ENCODE measurements around the gene SLC39A11. TPM values are rescaled to one million over a fixed set of nuclear protein-coding genes. Genes with fewer than 3 reads are reported as not detected.

Gene SLC39A11
- polyA plus RNA-seq, 1 of the 3 experiments (the other 2 are of a cell fraction) = 23.5 TPM

DNA sequence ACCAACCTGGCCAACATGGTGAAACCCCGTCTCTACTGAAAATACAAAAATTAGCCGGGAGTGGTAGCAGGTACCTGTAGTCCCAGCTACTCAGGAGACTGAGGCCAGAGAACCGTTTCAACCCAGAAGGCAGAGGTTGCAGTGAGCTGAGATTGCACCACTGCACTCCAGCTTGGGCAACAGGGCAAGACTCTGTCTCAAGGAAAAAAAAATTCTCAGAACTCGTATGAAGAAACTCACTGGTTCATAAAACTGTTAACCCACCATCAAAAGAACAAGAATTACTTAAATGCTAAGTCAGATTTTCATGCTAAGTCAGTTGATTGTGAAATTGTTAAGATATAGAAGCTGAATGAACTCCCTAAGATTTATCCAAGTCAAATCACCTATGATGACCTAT lies 31.3 kb downstream of the SLC39A11 start:
- peaks cover 9% of the 10 kb centered on the region for H3F3A ChIP-seq (replicated peaks; ENCODE audit: insufficient read depth)
- no peak overlapping the region for H3K27ac ChIP-seq (ENCODE audit: low read depth in 2 of 2, low read length in 1 of 2)
- H3K36me3 ChIP-seq (replicated peaks in 1 of 2; ENCODE audit: control insufficient read depth in 1 of 2, insufficient read depth in 2 of 2, low read length in 1 of 2) = no peaks in the 10 kb centered on the region
- no peaks in the 10 kb centered on the region for H3K79me2 ChIP-seq (ENCODE audit: insufficient read depth)
- no peaks in the 10 kb centered on the region for H4K20me1 ChIP-seq (ENCODE audit: insufficient read depth)
- CTCF ChIA-PET = no interaction called here
- no peak overlapping the region for H3K4me2 ChIP-seq
- no peak for DNase-seq
- no peaks in the 10 kb centered on the region for H3K9me2 ChIP-seq
- H2AFZ ChIP-seq (ENCODE audit: low read depth) = no peak overlapping the region
- WGBS (ENCODE audit: low lambda C conversion rate) = 98% methylated on average over 4 of the region's 4 CpGs
- TF ChIP-seq FOSL2 (IDR thresholded peaks at IDR 0.05; ENCODE audit: borderline replicate concordance, low read depth) = no peak
- no peak for TF ChIP-seq FOXM1 (IDR thresholded peaks at IDR 0.05; ENCODE audit: low read depth)
- no peak for TF ChIP-seq GATA2 (CRISPR knock-in tag; IDR thresholded peaks at IDR 0.05)
- TF ChIP-seq EZH2phosphoT487 (IDR thresholded peaks at IDR 0.05; ENCODE audit: borderline replicate concordance, low read depth) = no peak
- TF ChIP-seq, protein P1, sequence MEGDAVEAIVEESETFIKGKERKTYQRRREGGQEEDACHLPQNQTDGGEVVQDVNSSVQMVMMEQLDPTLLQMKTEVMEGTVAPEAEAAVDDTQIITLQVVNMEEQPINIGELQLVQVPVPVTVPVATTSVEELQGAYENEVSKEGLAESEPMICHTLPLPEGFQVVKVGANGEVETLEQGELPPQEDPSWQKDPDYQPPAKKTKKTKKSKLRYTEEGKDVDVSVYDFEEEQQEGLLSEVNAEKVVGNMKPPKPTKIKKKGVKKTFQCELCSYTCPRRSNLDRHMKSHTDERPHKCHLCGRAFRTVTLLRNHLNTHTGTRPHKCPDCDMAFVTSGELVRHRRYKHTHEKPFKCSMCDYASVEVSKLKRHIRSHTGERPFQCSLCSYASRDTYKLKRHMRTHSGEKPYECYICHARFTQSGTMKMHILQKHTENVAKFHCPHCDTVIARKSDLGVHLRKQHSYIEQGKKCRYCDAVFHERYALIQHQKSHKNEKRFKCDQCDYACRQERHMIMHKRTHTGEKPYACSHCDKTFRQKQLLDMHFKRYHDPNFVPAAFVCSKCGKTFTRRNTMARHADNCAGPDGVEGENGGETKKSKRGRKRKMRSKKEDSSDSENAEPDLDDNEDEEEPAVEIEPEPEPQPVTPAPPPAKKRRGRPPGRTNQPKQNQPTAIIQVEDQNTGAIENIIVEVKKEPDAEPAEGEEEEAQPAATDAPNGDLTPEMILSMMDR (IDR thresholded peaks at IDR 0.05) = no peak
- TF ChIP-seq SIN3A (IDR thresholded peaks at IDR 0.05; ENCODE audit: borderline replicate concordance, low read depth, low read length) = no peak
- TF ChIP-seq NFIC (IDR thresholded peaks at IDR 0.05; ENCODE audit: borderline replicate concordance) = no peak
- TF ChIP-seq, protein P2, sequence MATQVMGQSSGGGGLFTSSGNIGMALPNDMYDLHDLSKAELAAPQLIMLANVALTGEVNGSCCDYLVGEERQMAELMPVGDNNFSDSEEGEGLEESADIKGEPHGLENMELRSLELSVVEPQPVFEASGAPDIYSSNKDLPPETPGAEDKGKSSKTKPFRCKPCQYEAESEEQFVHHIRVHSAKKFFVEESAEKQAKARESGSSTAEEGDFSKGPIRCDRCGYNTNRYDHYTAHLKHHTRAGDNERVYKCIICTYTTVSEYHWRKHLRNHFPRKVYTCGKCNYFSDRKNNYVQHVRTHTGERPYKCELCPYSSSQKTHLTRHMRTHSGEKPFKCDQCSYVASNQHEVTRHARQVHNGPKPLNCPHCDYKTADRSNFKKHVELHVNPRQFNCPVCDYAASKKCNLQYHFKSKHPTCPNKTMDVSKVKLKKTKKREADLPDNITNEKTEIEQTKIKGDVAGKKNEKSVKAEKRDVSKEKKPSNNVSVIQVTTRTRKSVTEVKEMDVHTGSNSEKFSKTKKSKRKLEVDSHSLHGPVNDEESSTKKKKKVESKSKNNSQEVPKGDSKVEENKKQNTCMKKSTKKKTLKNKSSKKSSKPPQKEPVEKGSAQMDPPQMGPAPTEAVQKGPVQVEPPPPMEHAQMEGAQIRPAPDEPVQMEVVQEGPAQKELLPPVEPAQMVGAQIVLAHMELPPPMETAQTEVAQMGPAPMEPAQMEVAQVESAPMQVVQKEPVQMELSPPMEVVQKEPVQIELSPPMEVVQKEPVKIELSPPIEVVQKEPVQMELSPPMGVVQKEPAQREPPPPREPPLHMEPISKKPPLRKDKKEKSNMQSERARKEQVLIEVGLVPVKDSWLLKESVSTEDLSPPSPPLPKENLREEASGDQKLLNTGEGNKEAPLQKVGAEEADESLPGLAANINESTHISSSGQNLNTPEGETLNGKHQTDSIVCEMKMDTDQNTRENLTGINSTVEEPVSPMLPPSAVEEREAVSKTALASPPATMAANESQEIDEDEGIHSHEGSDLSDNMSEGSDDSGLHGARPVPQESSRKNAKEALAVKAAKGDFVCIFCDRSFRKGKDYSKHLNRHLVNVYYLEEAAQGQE (IDR thresholded peaks at IDR 0.05; ENCODE audit: low read depth, low read length) = no peak
- no peaks in the 10 kb centered on the region for H3K27me3 ChIP-seq (ENCODE audit: insufficient read depth)
- POLR2A ChIA-PET = no interaction called here
- H3K9me3 ChIP-seq = no peaks in the 10 kb centered on the region
- H3K9ac ChIP-seq = no peak overlapping the region
- H3K4me3 ChIP-seq (ENCODE audit: low read depth in 2 of 2, low read length in 1 of 2) = no peak overlapping the region
- H3K4me1 ChIP-seq (ENCODE audit: control insufficient read depth in 1 of 2, insufficient read depth in 2 of 2, low read depth in 1 of 2, low read length in 1 of 2) = peaks cover 9 to 13% of the 10 kb centered on the region in 2 experiments; a peak in 3 of 4 replicates

DNA sequence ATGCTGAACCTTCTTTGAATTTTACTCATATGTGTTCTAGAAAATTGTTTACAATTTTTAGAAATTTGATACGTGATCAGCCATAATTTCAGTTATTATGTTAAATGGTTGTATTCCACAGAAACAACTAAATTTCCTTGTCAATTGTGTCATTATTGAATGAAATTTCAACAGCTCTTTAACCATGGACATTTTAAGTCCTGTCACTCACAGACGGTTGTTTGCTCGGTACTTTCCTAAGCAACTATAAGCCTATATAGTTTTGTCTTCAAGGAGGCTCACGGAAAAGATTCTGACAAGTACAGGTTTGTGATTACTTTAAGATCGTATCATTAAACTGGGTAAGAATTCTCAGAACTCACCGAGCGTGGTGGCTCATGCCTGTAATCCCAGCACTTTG lies 31.8 kb downstream of the SLC39A11 start:
- POLR2A ChIA-PET = no interaction called here
- WGBS (ENCODE audit: low lambda C conversion rate) = 97% methylated on average over 7 of the region's 7 CpGs
- H3K4me1 ChIP-seq (ENCODE audit: control insufficient read depth in 1 of 2, insufficient read depth in 2 of 2, low read depth in 1 of 2, low read length in 1 of 2) = peaks cover 9 to 16% of the 10 kb centered on the region in 2 experiments; a peak in 3 of 4 replicates
- H3K9ac ChIP-seq = no peak overlapping the region
- H3K4me3 ChIP-seq (ENCODE audit: low read depth in 2 of 2, low read length in 1 of 2) = no peak overlapping the region
- CTCF ChIA-PET = no interaction called here
- H3K79me2 ChIP-seq (ENCODE audit: insufficient read depth) = no peaks in the 10 kb centered on the region
- TF ChIP-seq FOXJ3 (CRISPR knock-in tag; IDR thresholded peaks at IDR 0.05) = no peak
- TF ChIP-seq GATA2 (CRISPR knock-in tag; IDR thresholded peaks at IDR 0.05) = no peak
- TF ChIP-seq NFIC (IDR thresholded peaks at IDR 0.05; ENCODE audit: borderline replicate concordance) = no peak
- no peaks in the 10 kb centered on the region for H4K20me1 ChIP-seq (ENCODE audit: insufficient read depth)
- no peak for DNase-seq
- H3K36me3 ChIP-seq (replicated peaks in 1 of 2; ENCODE audit: control insufficient read depth in 1 of 2, insufficient read depth in 2 of 2, low read length in 1 of 2) = no peaks in the 10 kb centered on the region
- no peak overlapping the region for H2AFZ ChIP-seq (ENCODE audit: low read depth)
- H3K27me3 ChIP-seq (ENCODE audit: insufficient read depth) = no peaks in the 10 kb centered on the region
- H3F3A ChIP-seq (replicated peaks; ENCODE audit: insufficient read depth) = peaks cover 9% of the 10 kb centered on the region
- no peak overlapping the region for H3K27ac ChIP-seq (ENCODE audit: low read depth in 2 of 2, low read length in 1 of 2)
- H3K9me2 ChIP-seq = no peaks in the 10 kb centered on the region
- H3K9me3 ChIP-seq = no peaks in the 10 kb centered on the region
- no peak overlapping the region for H3K4me2 ChIP-seq
